ENCODE results near the gene STPG2. TPM values are rescaled to one million over a fixed set of nuclear protein-coding genes. Genes with fewer than 3 reads are reported as not detected.

The STPG2 gene
- total and polyA plus RNA-seq, 2 of the 8 experiments (the other 6 are each of a cell fraction or from before 2014, with no cell fraction given), result 0.03 TPM; not detected in 1

DNA sequence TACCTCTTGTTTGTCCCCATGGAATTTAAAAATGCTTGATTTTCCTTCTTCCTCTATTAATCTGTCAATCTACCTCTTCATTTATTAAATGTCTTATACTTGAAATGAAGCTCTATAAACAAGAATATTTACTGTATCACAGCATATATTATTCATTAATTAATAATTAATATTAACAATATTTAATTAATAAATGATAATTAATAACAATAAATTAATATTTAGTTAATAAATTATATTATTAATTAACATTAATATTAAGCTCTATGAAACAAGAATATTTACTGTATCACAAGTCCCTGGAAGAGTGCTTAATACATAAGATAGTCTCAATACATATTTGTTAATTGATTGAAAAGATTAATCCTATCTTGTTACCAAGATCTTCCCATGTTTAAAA, 306.6 kb downstream of the STPG2 start:
- no peaks in the 10 kb centered on the region for H3K36me3 ChIP-seq (ENCODE audit: control insufficient read depth in 2 of 4, insufficient read depth in 4 of 4, low read length in 3 of 4)
- POLR2A ChIA-PET (ENCODE audit: partially characterized antibody), result no interaction called here
- no peaks in the 10 kb centered on the region for H3K27me3 ChIP-seq (replicated peaks in 1 of 4; ENCODE audit: control insufficient read depth in 3 of 4, extremely low read depth in 1 of 4, insufficient read depth in 3 of 4, low read length in 3 of 4)
- H2BK20ac ChIP-seq (ENCODE audit: low read length), result no peak overlapping the region
- H2AK5ac ChIP-seq (ENCODE audit: low read depth, low read length), result no peak overlapping the region
- CTCF ChIA-PET (ENCODE audit: partially characterized antibody), result no interaction called here
- no peak overlapping the region for H2BK5ac ChIP-seq (ENCODE audit: low read depth, low read length)
- no peak overlapping the region for H4K5ac ChIP-seq (ENCODE audit: insufficient read length, low read depth, low read length)
- H3K4me1 ChIP-seq (replicated peaks in 1 of 4; ENCODE audit: control insufficient read depth in 3 of 4, insufficient read depth in 4 of 4, low read length in 3 of 4), result no peaks in the 10 kb centered on the region
- H3K4me2 ChIP-seq (ENCODE audit: insufficient read depth in 1 of 2, low read depth in 2 of 2, low read length in 2 of 2), result no peak overlapping the region
- no peaks in the 10 kb centered on the region for H3K79me2 ChIP-seq (ENCODE audit: control insufficient read depth in 1 of 2, insufficient read depth in 2 of 2, low read length in 2 of 2)
- no peaks in the 10 kb centered on the region for H3K79me1 ChIP-seq (ENCODE audit: low read depth, low read length)
- H4K8ac ChIP-seq (ENCODE audit: extremely low read depth, insufficient read depth, low read length), result no peak overlapping the region
- DNase-seq (ENCODE audit: low read depth in 1 of 2, low spot score in 2 of 2) (no peak), FAIRE-seq (no peak)
- H4K20me1 ChIP-seq (replicated peaks in 1 of 2; ENCODE audit: control insufficient read depth in 1 of 2, insufficient read depth in 2 of 2, low read length in 2 of 2), result no peaks in the 10 kb centered on the region
- H3K23me2 ChIP-seq (ENCODE audit: low read depth, low read length), result no peaks in the 10 kb centered on the region
- H2AFZ ChIP-seq (ENCODE audit: low read length), result no peak overlapping the region
- no peak overlapping the region for H2BK120ac ChIP-seq (replicated peaks; ENCODE audit: low read depth, low read length)
- H3K4ac ChIP-seq (replicated peaks; ENCODE audit: insufficient read length, low read depth, low read length), result no peak overlapping the region
- no peak overlapping the region for H3K18ac ChIP-seq (ENCODE audit: extremely low read depth, low read length)
- H3K9me3 ChIP-seq (ENCODE audit: insufficient read depth in 2 of 2, low read depth in 1 of 2, low read length in 1 of 2), result no peaks in the 10 kb centered on the region
- H3K23ac ChIP-seq (ENCODE audit: insufficient read length), result no peak overlapping the region
- H3K4me3 ChIP-seq (ENCODE audit: extremely low read depth in 1 of 4, insufficient read depth in 2 of 4, low read depth in 3 of 4, low read length in 4 of 4), result no peak overlapping the region
- no peak overlapping the region for H3K56ac ChIP-seq (replicated peaks; ENCODE audit: insufficient read length, low read depth, low read length)
- TF ChIP-seq CBX5 (IDR thresholded peaks at IDR 0.05; ENCODE audit: low read depth, low read length) (no peak), FOSL1 (IDR thresholded peaks at IDR 0.05; ENCODE audit: insufficient read depth, low read depth, low read length) (no peak), TAF1 (IDR thresholded peaks at IDR 0.05; ENCODE audit: low read depth, low read length) (no peak)
- TF ChIP-seq, protein P1, sequence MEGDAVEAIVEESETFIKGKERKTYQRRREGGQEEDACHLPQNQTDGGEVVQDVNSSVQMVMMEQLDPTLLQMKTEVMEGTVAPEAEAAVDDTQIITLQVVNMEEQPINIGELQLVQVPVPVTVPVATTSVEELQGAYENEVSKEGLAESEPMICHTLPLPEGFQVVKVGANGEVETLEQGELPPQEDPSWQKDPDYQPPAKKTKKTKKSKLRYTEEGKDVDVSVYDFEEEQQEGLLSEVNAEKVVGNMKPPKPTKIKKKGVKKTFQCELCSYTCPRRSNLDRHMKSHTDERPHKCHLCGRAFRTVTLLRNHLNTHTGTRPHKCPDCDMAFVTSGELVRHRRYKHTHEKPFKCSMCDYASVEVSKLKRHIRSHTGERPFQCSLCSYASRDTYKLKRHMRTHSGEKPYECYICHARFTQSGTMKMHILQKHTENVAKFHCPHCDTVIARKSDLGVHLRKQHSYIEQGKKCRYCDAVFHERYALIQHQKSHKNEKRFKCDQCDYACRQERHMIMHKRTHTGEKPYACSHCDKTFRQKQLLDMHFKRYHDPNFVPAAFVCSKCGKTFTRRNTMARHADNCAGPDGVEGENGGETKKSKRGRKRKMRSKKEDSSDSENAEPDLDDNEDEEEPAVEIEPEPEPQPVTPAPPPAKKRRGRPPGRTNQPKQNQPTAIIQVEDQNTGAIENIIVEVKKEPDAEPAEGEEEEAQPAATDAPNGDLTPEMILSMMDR (IDR thresholded peaks at IDR 0.05; ENCODE audit: control extremely low read depth in 1 of 3, insufficient read depth in 1 of 3, low read depth in 1 of 3, low read length in 3 of 3), result no peak
- H4K91ac ChIP-seq (replicated peaks; ENCODE audit: insufficient read length, low read length), result no peak overlapping the region
- no peak overlapping the region for H3K27ac ChIP-seq (ENCODE audit: low read depth, low read length)
- H2BK15ac ChIP-seq (ENCODE audit: low read length), result no peak overlapping the region
- no peak overlapping the region for H2BK12ac ChIP-seq (ENCODE audit: low read depth, low read length)
- H3K9ac ChIP-seq (replicated peaks in 1 of 4; ENCODE audit: extremely low read depth in 1 of 4, low read depth in 3 of 4, low read length in 3 of 4), result no peak overlapping the region
- H3K14ac ChIP-seq (ENCODE audit: insufficient read length), result no peak overlapping the region

Measured in H1 (cell line).